Endothelial cell of umbilical vein (primary cell): ENCODE measurements around the gene CABCOCO1.

Source experiments
- CTCF ChIP-seq, 2 donors: IDR thresholded peaks; 1 replicate in 1 of 2; 2 replicates in 1 of 2; pipeline ENCODE4 v1.5.1; 2011; ENCODE audit warnings: low read length in 2 of 2, mild to moderate bottlenecking in 2 of 2, moderate library complexity in 2 of 2, control low read depth in 1 of 2, inconsistent platforms in 1 of 2, low read depth in 1 of 2; ENCODE audit not compliant: insufficient read depth in 1 of 2; ENCODE audit errors: extremely low read depth in 1 of 2
- EZH2 ChIP-seq: IDR thresholded peaks from 2 replicates; pipeline ENCODE4 v1.6.1; 2012; ENCODE audit warnings: borderline replicate concordance, low read depth, mild to moderate bottlenecking, moderate library complexity, low read length, inconsistent platforms; ENCODE audit not compliant: severe bottlenecking
- JUN ChIP-seq: IDR thresholded peaks from 2 replicates; pipeline ENCODE4 v1.6.1; 2011; ENCODE audit warnings: borderline replicate concordance, low read depth; ENCODE audit not compliant: insufficient read length, insufficient read depth
- MAX ChIP-seq: IDR thresholded peaks from 2 replicates; pipeline ENCODE4 v1.6.1; 2011; ENCODE audit not compliant: insufficient read depth, insufficient read length
- POLR2A ChIP-seq: IDR thresholded peaks from 2 replicates; pipeline ENCODE4 v1.6.1; 2012; ENCODE audit warnings: low read depth, mild to moderate bottlenecking, control low read depth, low read length
- POLR2AphosphoS5 ChIP-seq: IDR thresholded peaks from 2 replicates; pipeline ENCODE4 v1.6.1; 2012; ENCODE audit warnings: low read depth, mild to moderate bottlenecking, control low read depth, low read length, moderate library complexity; ENCODE audit not compliant: insufficient read depth

GRCh38 chr10:61815496-61815895 is 152.8 kb downstream of the CABCOCO1 start:
- TF ChIP-seq POLR2A (no peak), CTCF (IDR thresholded peaks at IDR 0.05; ENCODE audit: extremely low read depth in 1 of 2, insufficient read depth in 1 of 2, low read depth in 1 of 2, low read length in 2 of 2) (no peak), POLR2AphosphoS5 (no peak), MAX (no peak), JUN (no peak), EZH2 (no peak)
